Activated CD4-positive, alpha-beta T cell treated with anti-CD3 and anti-CD28 coated beads for 24 hours (primary cell): Measurements from ENCODE around the gene LRRC4B.
"Not testable (repeated sequence)": the region's sequence is repeated elsewhere in the genome, so short reads cannot be mapped to it uniquely, and the experiment has no call there.

Experiments used
- DNase-seq, 2 donors: peaks; one replicate each; pipeline ENCODE4 v3.0.0-alpha.2; 2020; ENCODE audit warnings: low read depth in 2 of 2

Gene LRRC4B

GRCh38 chr19:50567882-50568727 is at the start of gene LRRC4B:
TSS of gene LRRC4B (minus strand) at chr19:50568435. CDS start at chr19:50548838, 19,597 bp downstream.
- DNase-seq = no peak

GRCh38 chr19:50612504-50613404 is 44.5 kb upstream of the LRRC4B start:
- not testable (repeated sequence) for DNase-seq

- DNase-seq = peak; percentile 50 to 84
Observed at GRCh38 chr19:50607874-50608785, 39.9 kb upstream of the LRRC4B start.

- no peak for DNase-seq
Observed at GRCh38 chr19:50607388-50607787, 39.2 kb upstream of the LRRC4B start.

- not testable (repeated sequence) for DNase-seq
Observed at GRCh38 chr19:50606059-50606836, 38.0 kb upstream of the LRRC4B start.

- not testable (repeated sequence) for DNase-seq
Observed at GRCh38 chr19:50604264-50605073, 36.2 kb upstream of the LRRC4B start.

- no peak for DNase-seq
Observed at GRCh38 chr19:50602935-50603334, 34.7 kb upstream of the LRRC4B start.

- no peak for DNase-seq
Observed at GRCh38 chr19:50602496-50602895, 34.3 kb upstream of the LRRC4B start.

GRCh38 chr19:50602089-50602422 is 33.8 kb upstream of the LRRC4B start:
- DNase-seq = no peak

- no peak for DNase-seq
Observed at GRCh38 chr19:50601407-50602088, 33.3 kb upstream of the LRRC4B start.

GRCh38 chr19:50599427-50599826 is 31.2 kb upstream of the LRRC4B start:
- no peak for DNase-seq

GRCh38 chr19:50590191-50590590 is 22.0 kb upstream of the LRRC4B start:
- no peak for DNase-seq

- DNase-seq = not testable (repeated sequence)
Observed at GRCh38 chr19:50581795-50582660, 13.8 kb upstream of the LRRC4B start.

- no peak for DNase-seq
Observed at GRCh38 chr19:50580970-50581634, 12.9 kb upstream of the LRRC4B start.

GRCh38 chr19:50580240-50580639 is 12.0 kb upstream of the LRRC4B start:
- DNase-seq = no peak

- not testable (repeated sequence) for DNase-seq
Observed at GRCh38 chr19:50576769-50577168, 8.5 kb upstream of the LRRC4B start.

- no peak for DNase-seq
Observed at GRCh38 chr19:50573741-50574461, 5.7 kb upstream of the LRRC4B start.
